GM20000 (cell line): ENCODE measurements around the gene CDK4.
"Not testable (repeated sequence)": the region's sequence is repeated elsewhere in the genome, so short reads cannot be mapped to it uniquely, and the experiment has no call there.

Source experiments
- DNase-seq: peaks from one replicate; pipeline ENCODE4 v3.0.0; 2012; ENCODE audit warnings: low spot score
- CTCF ChIP-seq: IDR thresholded peaks from 2 replicates; pipeline ENCODE4 v1.5.1; 2012; ENCODE audit warnings: mild to moderate bottlenecking, control low read depth; ENCODE audit errors: extremely low read depth, missing control alignments

Gene CDK4

GRCh38 chr12:57777911-57778310 lies 25.8 kb upstream of the CDK4 start:
- DNase-seq, result no peak
- TF ChIP-seq CTCF, result no peak

- DNase-seq, result no peak
- TF ChIP-seq CTCF, result no peak
Measured at GRCh38 chr12:57777367-57777766, 25.3 kb upstream of the CDK4 start.

GRCh38 chr12:57776247-57776587 lies 24.1 kb upstream of the CDK4 start:
- no peak for TF ChIP-seq CTCF

GRCh38 chr12:57775563-57776246 lies 23.6 kb upstream of the CDK4 start:
- TF ChIP-seq CTCF, result no peak
- DNase-seq, result no peak

More at GRCh38 chr12:57776247-57776587, 24.1 kb upstream of the CDK4 start:
- DNase-seq, result no peak

- no peak for TF ChIP-seq CTCF
- DNase-seq, result no peak
Measured at GRCh38 chr12:57775044-57775443, 22.9 kb upstream of the CDK4 start.

- not testable (repeated sequence) for DNase-seq
Measured at GRCh38 chr12:57774634-57775033, 22.5 kb upstream of the CDK4 start.

GRCh38 chr12:57772429-57773322 lies 20.6 kb upstream of the CDK4 start, which contains the start of gene EEF1AKMT3:
Gene EEF1AKMT3 (plus strand): TSS chr12:57772614. CDS start chr12:57772725, 111 bp downstream.
- DNase-seq, result no peak
- TF ChIP-seq CTCF, result no peak
